Measurements from ENCODE around the gene PTPRN2.

GRCh38 chr7:157688533-157689268 is 898.9 kb downstream of the PTPRN2 start:
- TF ChIP-seq CTCF (IDR thresholded peaks at IDR 0.05) (no peak), ZFX (IDR thresholded peaks at IDR 0.05; ENCODE audit: borderline replicate concordance) (no peak)
